HG02938 (cell line): ENCODE data around the gene IGSF6.

Experiments
- ATAC-seq: cut with Tn5 transposase; IDR thresholded peaks from one replicate; pipeline ENCODE4 v1.9.1; 2021; ENCODE audit warnings: mild to moderate bottlenecking, moderate library complexity; ENCODE audit not compliant: unreplicated experiment

The IGSF6 gene

GRCh38 chr16:21603928-21604327 lies 48.5 kb downstream of the IGSF6 start:
- ATAC-seq = no peak

GRCh38 chr16:21602785-21603184 lies 49.6 kb downstream of the IGSF6 start:
- ATAC-seq = no peak

- ATAC-seq = peak; percentile 26
Observed at GRCh38 chr16:21600031-21600773, 52.2 kb downstream of the IGSF6 start.

GRCh38 chr16:21599122-21600030 lies 53.0 kb downstream of the IGSF6 start, which contains the start of gene METTL9:
METTL9 (plus strand) TSS chr16:21599577; CDS start chr16:21599734, 157 bp downstream.
- peak; percentile 82 for ATAC-seq

- ATAC-seq = no peak
Observed at GRCh38 chr16:21598701-21599121, 53.7 kb downstream of the IGSF6 start.

- no peak for ATAC-seq
Observed at GRCh38 chr16:21598206-21598605, 54.2 kb downstream of the IGSF6 start.

- ATAC-seq = no peak
Observed at GRCh38 chr16:21597561-21598030, 54.8 kb downstream of the IGSF6 start.

- ATAC-seq = no peak
Observed at GRCh38 chr16:21593530-21594289, 58.7 kb downstream of the IGSF6 start.

- no peak for ATAC-seq
Observed at GRCh38 chr16:21592191-21592590, 60.2 kb downstream of the IGSF6 start.

- no peak for ATAC-seq
Observed at GRCh38 chr16:21590796-21591195, 61.6 kb downstream of the IGSF6 start.

- ATAC-seq = no peak
Observed at GRCh38 chr16:21590287-21590686, 62.1 kb downstream of the IGSF6 start.

GRCh38 chr16:21589551-21589950 lies 62.9 kb downstream of the IGSF6 start:
- ATAC-seq = no peak
